Measurements from ENCODE around the gene PTP4A2. TPM values are rescaled to one million over a fixed set of nuclear protein-coding genes. Genes with fewer than 3 reads are reported as not detected.
A peak's percentile ranks its signal among the peaks of the same experiment; 100 is the strongest.
"Not testable (repeated sequence)": the region's sequence is repeated elsewhere in the genome, so short reads cannot be mapped to it uniquely, and the experiment has no call there.

The PTP4A2 gene
- total RNA-seq, 2 donors from 2014 or later: 281 to 449 TPM

GRCh38 chr1:31904339-31905092, 33.7 kb downstream of the PTP4A2 start:
- DNase-seq (peak; percentile 43), ATAC-seq (peak; percentile 34 to 49)
- intact Hi-C loops (cut with DNase I): loop anchor here in 1 of 2 donors (10.0 kb wide), 1 partner anchor 90 kb away; the partner anchor contains the start of gene SPOCD1

- intact Hi-C loops (cut with DNase I): loop anchor here in 1 of 2 donors (10.0 kb wide), 1 partner anchor 88 kb away; the partner anchor contains the start of gene SPOCD1
- no peak for ATAC-seq
- DNase-seq: no peak
These were observed 35.7 kb downstream of the PTP4A2 start for GRCh38 chr1:31902510-31902860.

- DNase-seq (no peak), ATAC-seq (no peak)
- intact Hi-C loops (cut with DNase I): loop anchor here in 1 of 2 donors (10.0 kb wide), 1 partner anchor 87 kb away; the partner anchor contains the start of gene SPOCD1
These were observed 36.2 kb downstream of the PTP4A2 start for GRCh38 chr1:31901838-31902509.

- intact Hi-C loops (cut with DNase I): loop anchor here in 1 of 2 donors (10.0 kb wide), 1 partner anchor 86 kb away; the partner anchor contains the start of gene SPOCD1
- no peak for ATAC-seq
- no peak for DNase-seq
These were observed 37.4 kb downstream of the PTP4A2 start for GRCh38 chr1:31900790-31901189.

GRCh38 chr1:31897526-31898100, 40.6 kb downstream of the PTP4A2 start:
- intact Hi-C loops (cut with DNase I): no loop called here
- no peak for ATAC-seq
- DNase-seq: no peak

- ATAC-seq; intact Hi-C loops (cut with DNase I); DNase-seq: not testable (repeated sequence)
These were observed 42.5 kb downstream of the PTP4A2 start for GRCh38 chr1:31895474-31896198.

- ATAC-seq: no peak
- intact Hi-C loops (cut with DNase I): no loop called here
These were observed 46.9 kb downstream of the PTP4A2 start for GRCh38 chr1:31891280-31891679.

GRCh38 chr1:31888291-31888690, 49.9 kb downstream of the PTP4A2 start:
- intact Hi-C loops (cut with DNase I): no loop called here
- no peak for ATAC-seq
- DNase-seq: no peak

More at GRCh38 chr1:31891280-31891679, 46.9 kb downstream of the PTP4A2 start:
- DNase-seq: no peak

GRCh38 chr1:31886866-31887265, 51.3 kb downstream of the PTP4A2 start:
- peak in 1 of 2 donors; percentile 33 for ATAC-seq
- no peak for DNase-seq
- intact Hi-C loops (cut with DNase I): no loop called here

GRCh38 chr1:31885851-31886250, 52.3 kb downstream of the PTP4A2 start:
- intact Hi-C loops (cut with DNase I): no loop called here
- no peak for DNase-seq
- ATAC-seq: no peak

- intact Hi-C loops (cut with DNase I): no loop called here
- DNase-seq (no peak), ATAC-seq (no peak)
These were observed 54.7 kb downstream of the PTP4A2 start for GRCh38 chr1:31883357-31883942.

GRCh38 chr1:31881688-31882000, 56.5 kb downstream of the PTP4A2 start:
- DNase-seq (no peak), ATAC-seq (peak; percentile 20 to 23)
- intact Hi-C loops (cut with DNase I): no loop called here

- no peak for DNase-seq
- intact Hi-C loops (cut with DNase I): no loop called here
- peak; percentile 21 to 27 for ATAC-seq
These were observed 57.0 kb downstream of the PTP4A2 start for GRCh38 chr1:31880957-31881687.

GRCh38 chr1:31879981-31880608, 58.1 kb downstream of the PTP4A2 start:
- no peak for DNase-seq
- ATAC-seq: no peak
- intact Hi-C loops (cut with DNase I): no loop called here

GRCh38 chr1:31878058-31878457, 60.1 kb downstream of the PTP4A2 start:
- intact Hi-C loops (cut with DNase I): no loop called here
- no peak for DNase-seq
- ATAC-seq: peak in 1 of 2 donors; percentile 91

- intact Hi-C loops (cut with DNase I): no loop called here
- ATAC-seq (no peak), DNase-seq (no peak)
These were observed 60.6 kb downstream of the PTP4A2 start for GRCh38 chr1:31877544-31877943.

- no peak for ATAC-seq
These were observed 62.4 kb downstream of the PTP4A2 start for GRCh38 chr1:31875636-31876236.

GRCh38 chr1:31874942-31875341, 63.2 kb downstream of the PTP4A2 start:
- intact Hi-C loops (cut with DNase I): no loop called here
- ATAC-seq (no peak), DNase-seq (no peak)

More at GRCh38 chr1:31875636-31876236, 62.4 kb downstream of the PTP4A2 start:
- intact Hi-C loops (cut with DNase I): no loop called here
- no peak for DNase-seq

Measured in left cardiac atrium (tissue), 4 donors.